Body of pancreas (tissue), 4 donors: ENCODE results near the gene APOH.

Experiments used
- CTCF ChIP-seq, 7 experiments: fragments of 450-650 bp in 4 of 7; fragments of 200-600 bp in 3 of 7; sonication (generic) in 3 of 7; IDR thresholded peaks; one replicate each; pipeline ENCODE4 v1.5.1; 2016 to 2019; ENCODE audit warnings: antibody characterized with exemption in 7 of 7
- POLR2A ChIP-seq, 3 donors: fragments of 450-650 bp; IDR thresholded peaks; one replicate each; pipeline ENCODE4 v1.6.1; 2016; ENCODE audit warnings: antibody characterized with exemption in 3 of 3, mild to moderate bottlenecking in 2 of 3

- TF ChIP-seq CTCF (IDR thresholded peaks at IDR 0.05) (no peak), POLR2A (IDR thresholded peaks at IDR 0.05) (no peak)
These were observed 12.6 kb upstream of the APOH start for GRCh38 chr17:66241839-66242238.
